ENCODE results near the gene SGTA. TPM values are rescaled to one million over a fixed set of nuclear protein-coding genes. Genes with fewer than 3 reads are reported as not detected.

SGTA gene
- polyA plus RNA-seq, 1 donor (not counting 4 experiments of a cell fraction or from before 2014, with no cell fraction given), result 36.1 TPM

DNA sequence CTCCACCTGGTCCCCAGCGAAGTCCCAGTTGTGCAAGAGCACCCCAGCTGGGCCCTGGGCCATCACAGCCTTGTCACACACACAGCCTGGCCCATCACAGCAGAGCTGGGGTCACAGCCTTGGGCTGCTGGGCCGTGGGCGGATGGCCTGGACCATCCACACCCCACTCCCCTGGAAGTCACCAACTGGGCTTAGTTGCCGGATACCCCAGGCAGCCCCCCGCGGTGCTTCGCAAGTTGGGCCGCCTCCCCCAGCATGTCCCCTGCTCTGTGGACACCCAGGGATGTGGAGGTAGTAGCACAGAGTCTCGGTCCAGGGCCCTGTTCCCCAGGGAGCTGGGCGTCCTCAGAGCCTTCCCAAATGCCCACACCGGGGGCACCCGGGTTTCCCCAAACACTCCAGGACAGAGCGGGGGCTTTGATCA, 32.1 kb upstream of the SGTA start:
- Histone ChIP-seq H3K27ac (ENCODE audit: control insufficient read depth, insufficient read depth, low read length) (no peak overlapping the region), H3K4me2 (ENCODE audit: control insufficient read depth, extremely low read depth, insufficient read depth, low read depth, low read length) (no peak overlapping the region), H2AFZ (ENCODE audit: control insufficient read depth, low read length) (no peak overlapping the region), H3K9ac (ENCODE audit: control insufficient read depth, extremely low read depth, insufficient read depth, low read length) (no peak overlapping the region), H3K4me1 (ENCODE audit: control insufficient read depth, extremely low read depth, insufficient read depth, low read length) (peaks cover under 1% of the 10 kb centered on the region), H3K79me2 (ENCODE audit: control insufficient read depth, insufficient read depth, low read length) (peaks cover 1% of the 10 kb centered on the region), H3K9me3 (ENCODE audit: control insufficient read depth, low read depth, low read length) (no peaks in the 10 kb centered on the region), H3K27me3 (ENCODE audit: control insufficient read depth, extremely low read depth, insufficient read depth, low read length) (no peaks in the 10 kb centered on the region), H3K36me3 (ENCODE audit: control insufficient read depth in 2 of 2, extremely low read depth in 1 of 2, insufficient read depth in 2 of 2, low read length in 2 of 2) (peaks cover 10 to 15% of the 10 kb centered on the region in 2 experiments), H4K20me1 (ENCODE audit: control insufficient read depth, extremely low read depth, insufficient read depth, low read length) (no peaks in the 10 kb centered on the region), H3K9me1 (ENCODE audit: control insufficient read depth, extremely low read depth, insufficient read depth, low read length) (no peaks in the 10 kb centered on the region), H3K4me3 (ENCODE audit: control insufficient read depth in 2 of 3, extremely low read depth in 1 of 3, insufficient read depth in 2 of 3, low read depth in 1 of 3, low read length in 3 of 3) (no peak overlapping the region)
- DNase-seq (ENCODE audit: low read depth, low spot score) (no peak), FAIRE-seq (no peak)
- dilution Hi-C loops (cut with MboI; ENCODE audit: extremely low pct_ligation_motif_present, low sequenced_read_pairs), result no loop called here
- TF ChIP-seq EZH2 (IDR thresholded peaks at IDR 0.05; ENCODE audit: low read length), result no peak
- TF ChIP-seq, protein P1, sequence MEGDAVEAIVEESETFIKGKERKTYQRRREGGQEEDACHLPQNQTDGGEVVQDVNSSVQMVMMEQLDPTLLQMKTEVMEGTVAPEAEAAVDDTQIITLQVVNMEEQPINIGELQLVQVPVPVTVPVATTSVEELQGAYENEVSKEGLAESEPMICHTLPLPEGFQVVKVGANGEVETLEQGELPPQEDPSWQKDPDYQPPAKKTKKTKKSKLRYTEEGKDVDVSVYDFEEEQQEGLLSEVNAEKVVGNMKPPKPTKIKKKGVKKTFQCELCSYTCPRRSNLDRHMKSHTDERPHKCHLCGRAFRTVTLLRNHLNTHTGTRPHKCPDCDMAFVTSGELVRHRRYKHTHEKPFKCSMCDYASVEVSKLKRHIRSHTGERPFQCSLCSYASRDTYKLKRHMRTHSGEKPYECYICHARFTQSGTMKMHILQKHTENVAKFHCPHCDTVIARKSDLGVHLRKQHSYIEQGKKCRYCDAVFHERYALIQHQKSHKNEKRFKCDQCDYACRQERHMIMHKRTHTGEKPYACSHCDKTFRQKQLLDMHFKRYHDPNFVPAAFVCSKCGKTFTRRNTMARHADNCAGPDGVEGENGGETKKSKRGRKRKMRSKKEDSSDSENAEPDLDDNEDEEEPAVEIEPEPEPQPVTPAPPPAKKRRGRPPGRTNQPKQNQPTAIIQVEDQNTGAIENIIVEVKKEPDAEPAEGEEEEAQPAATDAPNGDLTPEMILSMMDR (optimal IDR thresholded peaks at IDR 0.05 in 1 of 3, IDR thresholded peaks at IDR 0.05 in 1 of 3, conservative IDR thresholded peaks at IDR 0.05 in 1 of 3; ENCODE audit: extremely low read depth in 1 of 3, insufficient read depth in 2 of 3, low read length in 3 of 3), result no peak

DNA sequence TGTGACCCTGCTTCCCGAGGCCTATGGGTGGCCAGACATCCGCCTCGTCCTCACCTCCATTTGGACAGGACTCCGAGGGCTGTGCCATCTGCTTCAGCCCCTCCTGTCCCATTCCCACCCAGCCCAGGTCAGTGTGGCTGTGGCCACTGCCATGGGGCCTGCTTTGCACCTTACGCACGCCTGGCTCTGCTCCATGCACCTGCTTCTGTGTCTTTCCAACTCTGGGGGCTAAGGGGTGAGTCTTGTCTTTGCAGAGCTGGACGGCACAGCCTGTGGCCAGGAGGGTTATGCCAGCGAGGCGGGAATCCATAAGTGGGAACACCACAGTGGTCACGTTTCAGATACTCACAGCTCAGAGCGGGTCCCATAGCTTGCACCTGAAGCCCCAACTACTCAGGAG, 31.4 kb upstream of the SGTA start:
- Histone ChIP-seq H3K27me3 (ENCODE audit: control insufficient read depth, extremely low read depth, insufficient read depth, low read length) (no peaks in the 10 kb centered on the region), H2AFZ (ENCODE audit: control insufficient read depth, low read length) (no peak overlapping the region), H3K9me3 (ENCODE audit: control insufficient read depth, low read depth, low read length) (no peaks in the 10 kb centered on the region), H3K79me2 (ENCODE audit: control insufficient read depth, insufficient read depth, low read length) (no peaks in the 10 kb centered on the region), H3K27ac (ENCODE audit: control insufficient read depth, insufficient read depth, low read length) (no peak overlapping the region), H3K9ac (ENCODE audit: control insufficient read depth, extremely low read depth, insufficient read depth, low read length) (no peak overlapping the region), H3K4me1 (ENCODE audit: control insufficient read depth, extremely low read depth, insufficient read depth, low read length) (no peaks in the 10 kb centered on the region), H3K36me3 (ENCODE audit: control insufficient read depth in 2 of 2, extremely low read depth in 1 of 2, insufficient read depth in 2 of 2, low read length in 2 of 2) (peaks cover 13 to 20% of the 10 kb centered on the region in 2 experiments), H3K9me1 (ENCODE audit: control insufficient read depth, extremely low read depth, insufficient read depth, low read length) (no peaks in the 10 kb centered on the region), H3K4me2 (ENCODE audit: control insufficient read depth, extremely low read depth, insufficient read depth, low read depth, low read length) (no peak overlapping the region), H3K4me3 (ENCODE audit: control insufficient read depth in 2 of 3, extremely low read depth in 1 of 3, insufficient read depth in 2 of 3, low read depth in 1 of 3, low read length in 3 of 3) (no peak overlapping the region), H4K20me1 (ENCODE audit: control insufficient read depth, extremely low read depth, insufficient read depth, low read length) (no peaks in the 10 kb centered on the region)
- TF ChIP-seq EZH2 (IDR thresholded peaks at IDR 0.05; ENCODE audit: low read length), result no peak
- TF ChIP-seq, protein P1 (optimal IDR thresholded peaks at IDR 0.05 in 1 of 3, IDR thresholded peaks at IDR 0.05 in 1 of 3, conservative IDR thresholded peaks at IDR 0.05 in 1 of 3; ENCODE audit: extremely low read depth in 1 of 3, insufficient read depth in 2 of 3, low read length in 3 of 3), result no peak
- DNase-seq (ENCODE audit: low read depth, low spot score), result no peak
- no peak for FAIRE-seq
- dilution Hi-C loops (cut with MboI; ENCODE audit: extremely low pct_ligation_motif_present, low sequenced_read_pairs), result no loop called here

Measured in keratinocyte (primary cell).